ENCODE measurements around the gene CDH20.
A peak's percentile ranks its signal among the peaks of the same experiment; 100 is the strongest.

CDH20 gene

DNA sequence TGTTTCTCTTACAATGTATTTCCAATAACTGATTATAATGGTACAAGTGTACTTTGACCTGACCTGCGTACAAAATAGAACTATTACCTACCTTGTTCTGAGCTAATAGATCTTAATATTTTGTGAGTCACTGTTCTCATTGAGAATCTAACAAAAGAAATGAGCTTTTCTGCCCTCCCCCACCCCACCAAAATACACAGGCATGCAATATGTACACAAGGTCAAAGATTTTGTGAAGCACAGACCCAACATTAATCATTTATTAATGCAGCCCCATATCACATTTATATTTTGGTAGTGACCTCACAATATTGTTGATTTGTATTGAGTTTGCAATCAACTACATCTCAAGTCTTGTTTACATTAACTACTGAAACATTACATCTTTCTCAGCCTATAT, 86.5 kb downstream of the CDH20 start:
- DNase-seq (ENCODE audit: low read depth) = no peak
- H3K4me3 ChIP-seq (ENCODE audit: low read depth, low read length) = no peak overlapping the region
- TF ChIP-seq MYC (IDR thresholded peaks at IDR 0.05; ENCODE audit: low read depth, low read length) (no peak), POLR2A (IDR thresholded peaks at IDR 0.05; ENCODE audit: extremely low read depth, insufficient read length) (no peak)
- TF ChIP-seq, protein P1, sequence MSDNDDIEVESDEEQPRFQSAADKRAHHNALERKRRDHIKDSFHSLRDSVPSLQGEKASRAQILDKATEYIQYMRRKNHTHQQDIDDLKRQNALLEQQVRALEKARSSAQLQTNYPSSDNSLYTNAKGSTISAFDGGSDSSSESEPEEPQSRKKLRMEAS (IDR thresholded peaks at IDR 0.05; ENCODE audit: low read depth, low read length) = no peak
- TF ChIP-seq, protein P2, sequence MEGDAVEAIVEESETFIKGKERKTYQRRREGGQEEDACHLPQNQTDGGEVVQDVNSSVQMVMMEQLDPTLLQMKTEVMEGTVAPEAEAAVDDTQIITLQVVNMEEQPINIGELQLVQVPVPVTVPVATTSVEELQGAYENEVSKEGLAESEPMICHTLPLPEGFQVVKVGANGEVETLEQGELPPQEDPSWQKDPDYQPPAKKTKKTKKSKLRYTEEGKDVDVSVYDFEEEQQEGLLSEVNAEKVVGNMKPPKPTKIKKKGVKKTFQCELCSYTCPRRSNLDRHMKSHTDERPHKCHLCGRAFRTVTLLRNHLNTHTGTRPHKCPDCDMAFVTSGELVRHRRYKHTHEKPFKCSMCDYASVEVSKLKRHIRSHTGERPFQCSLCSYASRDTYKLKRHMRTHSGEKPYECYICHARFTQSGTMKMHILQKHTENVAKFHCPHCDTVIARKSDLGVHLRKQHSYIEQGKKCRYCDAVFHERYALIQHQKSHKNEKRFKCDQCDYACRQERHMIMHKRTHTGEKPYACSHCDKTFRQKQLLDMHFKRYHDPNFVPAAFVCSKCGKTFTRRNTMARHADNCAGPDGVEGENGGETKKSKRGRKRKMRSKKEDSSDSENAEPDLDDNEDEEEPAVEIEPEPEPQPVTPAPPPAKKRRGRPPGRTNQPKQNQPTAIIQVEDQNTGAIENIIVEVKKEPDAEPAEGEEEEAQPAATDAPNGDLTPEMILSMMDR (IDR thresholded peaks at IDR 0.05; ENCODE audit: low read depth, low read length) = no peak

DNA sequence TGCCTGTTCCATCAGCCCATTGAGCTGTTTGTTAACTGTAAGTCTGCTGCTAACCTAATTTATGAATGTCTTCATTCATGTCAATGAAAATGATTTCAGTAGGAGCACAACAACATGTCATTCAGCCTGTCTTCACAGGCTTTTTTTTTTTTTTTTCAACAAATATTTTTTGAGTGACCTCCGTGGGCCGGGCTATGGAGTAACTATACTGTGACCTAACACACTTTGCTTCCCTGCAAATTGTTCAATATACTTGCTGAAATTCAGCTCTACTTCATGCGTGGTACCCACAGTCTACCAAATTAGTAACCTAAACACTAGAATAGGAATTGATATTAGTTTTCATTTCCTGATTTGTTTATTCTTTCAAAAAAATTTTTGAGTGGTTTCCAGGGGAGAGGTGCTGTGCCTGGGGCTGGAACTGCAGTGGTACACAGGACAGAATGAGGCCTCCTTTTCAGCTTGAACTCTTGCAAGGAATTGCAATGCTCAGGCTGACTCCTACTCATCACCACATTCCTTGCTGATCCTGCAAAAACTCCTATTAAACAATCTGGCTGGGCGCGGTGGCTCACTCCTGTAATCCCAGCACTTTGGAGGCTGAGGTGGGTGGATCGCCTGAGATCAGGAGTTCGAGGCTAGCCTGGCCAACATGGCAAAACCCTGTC, 87.1 kb downstream of the CDH20 start:
- TF ChIP-seq, protein P2 (IDR thresholded peaks at IDR 0.05; ENCODE audit: low read depth, low read length) = no peak
- TF ChIP-seq MYC (IDR thresholded peaks at IDR 0.05; ENCODE audit: low read depth, low read length) (no peak), POLR2A (IDR thresholded peaks at IDR 0.05; ENCODE audit: extremely low read depth, insufficient read length) (no peak)
- TF ChIP-seq, protein P1 (IDR thresholded peaks at IDR 0.05; ENCODE audit: low read depth, low read length) = no peak
- no peak for DNase-seq (ENCODE audit: low read depth)
- no peak overlapping the region for H3K4me3 ChIP-seq (ENCODE audit: low read depth, low read length)

DNA sequence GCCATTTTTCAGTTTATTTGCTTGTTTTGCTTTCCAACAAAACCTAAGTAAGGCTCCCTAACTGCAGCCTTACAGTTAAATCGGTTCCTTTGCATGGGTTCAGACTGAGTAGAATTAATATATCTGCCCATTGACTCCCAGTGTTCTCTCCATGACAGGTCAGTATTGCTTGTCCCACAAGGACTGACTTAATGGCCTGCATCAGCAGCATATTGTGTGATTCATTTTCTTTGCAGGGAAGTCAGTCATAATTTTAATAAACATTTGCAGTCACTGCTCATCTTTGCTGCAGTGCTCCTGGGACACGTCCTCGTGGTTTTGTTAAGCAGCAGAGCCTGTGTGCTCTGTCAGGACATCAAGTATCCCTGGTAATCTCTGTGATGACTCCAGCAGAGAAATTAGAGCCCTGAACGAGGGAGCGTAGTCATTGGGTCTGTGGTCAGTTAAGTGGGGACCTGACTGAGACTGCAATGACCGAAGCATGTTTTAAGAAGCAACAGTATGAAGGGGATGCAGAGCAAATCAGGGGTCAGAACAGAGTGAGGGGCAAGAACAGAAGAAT, 93.3 kb downstream of the CDH20 start:
- DNase-seq (ENCODE audit: low read depth) = no peak
- no peak overlapping the region for H3K4me3 ChIP-seq (ENCODE audit: low read depth, low read length)
- TF ChIP-seq POLR2A (IDR thresholded peaks at IDR 0.05; ENCODE audit: extremely low read depth, insufficient read length) = no peak
- TF ChIP-seq, protein P2 (IDR thresholded peaks at IDR 0.05; ENCODE audit: low read depth, low read length) = no peak
- TF ChIP-seq, protein P1 (IDR thresholded peaks at IDR 0.05; ENCODE audit: low read depth, low read length) = no peak
- TF ChIP-seq MYC (IDR thresholded peaks at IDR 0.05; ENCODE audit: low read depth, low read length) = no peak

DNA sequence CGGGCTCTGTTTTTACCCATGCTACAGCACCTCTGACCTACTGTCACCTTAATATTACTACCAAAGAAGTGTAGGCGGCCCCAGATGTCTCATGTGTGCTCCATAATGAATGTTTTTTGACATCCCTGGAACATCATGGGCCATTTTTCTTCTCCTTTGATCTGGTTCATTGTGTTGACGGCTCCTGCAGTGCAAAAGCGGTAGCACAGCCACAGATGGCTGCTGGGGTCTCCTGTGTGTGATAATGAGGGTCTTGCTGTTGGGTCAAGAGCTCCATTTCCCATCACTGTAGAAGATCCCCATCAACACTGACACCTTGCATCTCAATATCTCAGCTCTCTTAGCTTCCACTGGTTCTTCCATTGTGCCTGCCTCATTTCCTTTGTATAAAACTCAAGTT, 95.0 kb downstream of the CDH20 start:
- no peak overlapping the region for H3K4me3 ChIP-seq (ENCODE audit: low read depth, low read length)
- DNase-seq (ENCODE audit: low read depth) = no peak
- TF ChIP-seq, protein P1 (IDR thresholded peaks at IDR 0.05; ENCODE audit: low read depth, low read length) = no peak
- TF ChIP-seq, protein P2 (IDR thresholded peaks at IDR 0.05; ENCODE audit: low read depth, low read length) = no peak
- TF ChIP-seq POLR2A (IDR thresholded peaks at IDR 0.05; ENCODE audit: extremely low read depth, insufficient read length) (no peak), MYC (IDR thresholded peaks at IDR 0.05; ENCODE audit: low read depth, low read length) (no peak)

DNA sequence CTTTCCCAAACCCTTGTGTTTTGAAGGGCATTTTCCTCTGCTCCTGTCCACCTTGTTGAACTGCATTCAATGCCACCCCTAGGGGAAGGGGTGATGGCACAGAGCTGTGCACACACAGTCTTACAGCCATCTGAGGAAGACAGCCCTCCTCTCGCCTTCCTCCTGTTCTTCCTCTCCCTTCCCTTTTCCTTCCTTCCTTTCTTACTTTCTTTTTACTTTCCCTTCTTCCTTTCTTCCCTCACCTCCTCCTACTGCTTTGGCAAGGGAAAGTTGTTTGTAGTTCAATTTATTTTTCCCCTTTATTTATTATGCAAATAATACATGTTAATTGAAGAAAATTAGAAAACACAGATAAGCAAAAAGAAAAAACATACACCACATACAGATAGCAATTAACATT, 99.4 kb downstream of the CDH20 start:
- DNase-seq (ENCODE audit: low read depth) = no peak
- H3K4me3 ChIP-seq (ENCODE audit: low read depth, low read length) = no peak overlapping the region
- no peak for TF ChIP-seq POLR2A (IDR thresholded peaks at IDR 0.05; ENCODE audit: extremely low read depth, insufficient read length)

DNA sequence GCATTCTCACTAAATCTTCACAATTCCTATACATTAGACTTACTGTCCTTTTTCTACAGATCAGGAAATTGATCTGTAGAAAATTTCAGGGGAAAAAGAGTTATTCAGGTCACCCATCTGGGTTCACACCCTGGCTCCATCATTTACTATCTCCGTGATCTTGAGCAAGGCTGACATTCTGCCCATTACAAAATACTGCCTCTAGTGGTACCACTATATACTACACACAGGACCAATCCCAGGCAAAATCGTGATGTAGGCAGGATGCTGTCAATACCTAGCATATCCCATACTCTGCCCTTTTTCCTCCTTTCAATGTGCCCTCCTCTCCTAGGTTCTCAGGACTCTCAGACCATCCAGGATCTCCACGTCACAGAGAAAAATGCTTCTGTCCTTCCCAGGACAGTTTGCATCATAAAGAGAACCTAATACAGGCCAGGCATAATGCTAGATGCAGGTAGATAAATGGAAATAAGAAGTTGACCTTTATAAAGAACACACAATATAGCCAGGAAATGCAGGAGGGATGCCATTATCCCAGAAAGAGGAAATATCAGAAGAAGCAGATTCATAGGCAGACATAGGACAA, 101.9 kb downstream of the CDH20 start:
- peak; percentile 25 for DNase-seq (ENCODE audit: low read depth)
- no peak overlapping the region for H3K4me3 ChIP-seq (ENCODE audit: low read depth, low read length)
- TF ChIP-seq, protein P2 (IDR thresholded peaks at IDR 0.05; ENCODE audit: low read depth, low read length) = peak; percentile 49
- no peak for TF ChIP-seq MYC (IDR thresholded peaks at IDR 0.05; ENCODE audit: low read depth, low read length)
